Coronary artery (tissue), 2 donors: ENCODE measurements around the gene FOXA3.
A peak's percentile ranks its signal among the peaks of the same experiment; 100 is the strongest.
"Not testable (repeated sequence)": the region's sequence is repeated elsewhere in the genome, so short reads cannot be mapped to it uniquely, and the experiment has no call there.

ENCODE experiments used
- DNase-seq: peaks from one replicate; pipeline ENCODE4 v3.0.0-alpha.2; 2017; ENCODE audit warnings: low spot score
- H3K27ac ChIP-seq, 2 donors: fragments of 200-600 bp; sonication (generic); one replicate each; pipeline ENCODE4 v1.5.1; 2016 to 2019
- H3K4me3 ChIP-seq: fragments of 200-600 bp; sonication (generic); 2 replicates; pipeline ENCODE4 v1.5.1; 2016; ENCODE audit warnings: mild to moderate bottlenecking, moderate library complexity
- TF ChIP-seq, protein P1 (sequence below): fragments of 200-600 bp; sonication (generic); IDR thresholded peaks from one replicate; pipeline ENCODE4 v1.5.1; 2019; ENCODE audit warnings: antibody characterized with exemption

The FOXA3 gene

DNA sequence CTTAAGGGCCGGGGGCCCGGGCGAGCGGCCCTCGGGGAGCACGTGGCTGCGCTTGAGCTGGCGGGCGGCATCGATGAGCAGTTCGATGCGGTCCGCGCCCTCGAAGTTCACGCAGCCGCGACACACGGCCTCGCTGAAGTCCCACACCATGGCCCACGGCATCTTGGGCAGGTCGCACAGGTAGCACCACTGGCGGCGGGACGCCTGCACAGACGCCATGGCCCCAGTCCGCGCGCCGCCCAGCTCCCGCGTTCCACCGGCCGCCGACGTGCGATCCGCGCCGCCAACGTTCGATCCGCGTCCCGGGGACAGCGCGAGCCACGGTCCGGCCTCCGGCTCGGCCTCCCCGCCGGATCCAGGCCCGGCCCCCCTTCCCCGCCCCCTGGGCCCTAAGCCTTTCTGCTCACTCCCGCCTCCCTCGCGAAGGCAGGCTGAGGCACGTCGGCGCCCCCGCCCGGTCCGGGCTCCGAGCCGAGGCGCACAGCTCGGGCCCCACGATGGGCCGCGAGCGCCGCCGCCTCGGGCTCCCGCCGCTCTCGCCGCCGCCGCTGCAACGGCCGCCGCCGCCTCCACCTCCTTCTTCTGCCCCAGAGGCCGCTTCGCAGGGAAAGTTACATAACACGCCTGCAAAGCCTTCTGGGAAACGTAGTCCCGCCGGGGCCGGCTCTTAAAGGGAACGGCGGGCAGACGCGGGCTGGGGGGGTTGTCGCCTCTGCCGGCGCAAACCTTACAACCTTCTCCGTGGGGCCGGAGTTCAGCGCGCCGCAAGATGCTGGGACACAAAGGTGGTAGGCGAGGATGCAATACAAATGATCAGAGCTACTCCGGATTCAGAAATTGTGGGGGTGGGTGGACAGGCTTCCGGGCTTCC lies 21.7 kb downstream of the FOXA3 start, which contains the start of gene IRF2BP1:
IRF2BP1 (minus strand) TSS at position 586 of the 871 bp plus-strand sequence; CDS start at position 219, 367 bp downstream.
- DNase-seq = peak; percentile 94
- TF ChIP-seq, protein P1, sequence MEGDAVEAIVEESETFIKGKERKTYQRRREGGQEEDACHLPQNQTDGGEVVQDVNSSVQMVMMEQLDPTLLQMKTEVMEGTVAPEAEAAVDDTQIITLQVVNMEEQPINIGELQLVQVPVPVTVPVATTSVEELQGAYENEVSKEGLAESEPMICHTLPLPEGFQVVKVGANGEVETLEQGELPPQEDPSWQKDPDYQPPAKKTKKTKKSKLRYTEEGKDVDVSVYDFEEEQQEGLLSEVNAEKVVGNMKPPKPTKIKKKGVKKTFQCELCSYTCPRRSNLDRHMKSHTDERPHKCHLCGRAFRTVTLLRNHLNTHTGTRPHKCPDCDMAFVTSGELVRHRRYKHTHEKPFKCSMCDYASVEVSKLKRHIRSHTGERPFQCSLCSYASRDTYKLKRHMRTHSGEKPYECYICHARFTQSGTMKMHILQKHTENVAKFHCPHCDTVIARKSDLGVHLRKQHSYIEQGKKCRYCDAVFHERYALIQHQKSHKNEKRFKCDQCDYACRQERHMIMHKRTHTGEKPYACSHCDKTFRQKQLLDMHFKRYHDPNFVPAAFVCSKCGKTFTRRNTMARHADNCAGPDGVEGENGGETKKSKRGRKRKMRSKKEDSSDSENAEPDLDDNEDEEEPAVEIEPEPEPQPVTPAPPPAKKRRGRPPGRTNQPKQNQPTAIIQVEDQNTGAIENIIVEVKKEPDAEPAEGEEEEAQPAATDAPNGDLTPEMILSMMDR = no peak
- Histone ChIP-seq H3K27ac (peak within 1 kb of the TSS; percentile 73 to 93), H3K4me3 (peak within 1 kb of the TSS; percentile 86)

DNA sequence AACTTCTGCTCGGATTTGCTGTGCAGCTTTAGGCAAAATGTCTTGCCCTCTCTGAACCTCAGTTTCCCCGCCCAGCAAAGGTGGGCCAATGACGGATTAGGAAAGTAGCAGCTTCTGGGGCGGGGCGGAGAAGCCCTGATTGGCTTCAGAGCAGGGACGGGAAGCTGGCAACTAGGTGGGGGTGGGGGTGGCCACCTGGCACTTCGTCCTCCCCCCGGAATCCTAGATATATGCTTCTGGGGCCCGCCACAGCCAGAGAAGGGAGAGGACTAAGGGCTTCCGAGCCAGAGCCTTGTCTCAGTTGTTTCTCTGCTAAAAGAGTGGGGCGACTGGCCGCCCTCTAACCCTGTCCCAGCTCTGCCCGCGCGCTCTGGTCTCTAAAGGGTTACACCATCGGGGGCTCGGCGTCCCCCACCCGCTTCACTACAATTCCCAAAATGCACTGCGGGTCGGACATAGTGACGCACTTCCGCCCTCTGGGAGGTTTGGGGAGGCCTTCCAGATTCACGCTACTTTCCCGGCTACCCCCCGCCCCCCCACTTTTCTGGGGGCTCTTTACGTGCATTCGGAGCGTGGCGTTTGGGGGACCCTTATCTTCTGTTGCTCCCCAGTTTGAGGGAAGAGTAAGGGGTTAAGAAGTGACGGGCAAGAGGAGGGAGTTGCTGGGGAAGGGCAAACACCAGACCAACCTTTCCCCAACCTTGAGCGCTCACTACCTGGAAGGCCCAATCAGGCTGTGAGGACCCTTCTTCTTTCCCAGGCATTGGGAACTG lies 22.5 kb downstream of the FOXA3 start:
- DNase-seq = peak; percentile 93
- peak overlapping the region; percentile 86 for H3K4me3 ChIP-seq
- peak overlapping the region; percentile 73 to 93 for H3K27ac ChIP-seq
- TF ChIP-seq, protein P1 = no peak

DNA sequence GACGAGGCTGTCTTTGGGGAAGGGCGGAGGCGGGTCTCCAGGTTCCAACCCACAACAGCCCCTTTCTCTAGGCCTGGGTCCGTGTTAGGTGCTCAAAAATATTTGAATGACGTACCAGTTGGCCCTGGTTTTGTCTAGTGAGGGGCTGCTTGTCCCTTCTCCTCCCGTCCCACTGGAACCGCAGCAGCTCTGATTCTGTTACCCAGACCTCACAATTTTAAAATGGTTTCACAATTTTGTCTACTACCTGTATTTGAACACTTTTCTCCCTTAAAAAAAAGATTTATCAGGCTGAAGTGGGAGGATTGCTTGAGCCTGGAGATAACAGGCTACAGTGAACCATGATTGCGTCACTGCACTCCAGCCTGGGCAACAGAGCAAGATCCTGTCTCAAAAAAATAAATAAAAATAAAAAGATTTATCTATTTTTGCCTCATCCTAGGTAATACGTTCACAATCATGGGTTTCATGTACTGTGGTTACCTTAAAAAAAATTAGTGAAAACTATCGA lies 23.1 kb downstream of the FOXA3 start:
- Histone ChIP-seq H3K4me3 (peak overlapping the region; percentile 86), H3K27ac (peak overlapping the region; percentile 73 to 93)
- DNase-seq = no peak
- TF ChIP-seq, protein P1 = no peak

DNA sequence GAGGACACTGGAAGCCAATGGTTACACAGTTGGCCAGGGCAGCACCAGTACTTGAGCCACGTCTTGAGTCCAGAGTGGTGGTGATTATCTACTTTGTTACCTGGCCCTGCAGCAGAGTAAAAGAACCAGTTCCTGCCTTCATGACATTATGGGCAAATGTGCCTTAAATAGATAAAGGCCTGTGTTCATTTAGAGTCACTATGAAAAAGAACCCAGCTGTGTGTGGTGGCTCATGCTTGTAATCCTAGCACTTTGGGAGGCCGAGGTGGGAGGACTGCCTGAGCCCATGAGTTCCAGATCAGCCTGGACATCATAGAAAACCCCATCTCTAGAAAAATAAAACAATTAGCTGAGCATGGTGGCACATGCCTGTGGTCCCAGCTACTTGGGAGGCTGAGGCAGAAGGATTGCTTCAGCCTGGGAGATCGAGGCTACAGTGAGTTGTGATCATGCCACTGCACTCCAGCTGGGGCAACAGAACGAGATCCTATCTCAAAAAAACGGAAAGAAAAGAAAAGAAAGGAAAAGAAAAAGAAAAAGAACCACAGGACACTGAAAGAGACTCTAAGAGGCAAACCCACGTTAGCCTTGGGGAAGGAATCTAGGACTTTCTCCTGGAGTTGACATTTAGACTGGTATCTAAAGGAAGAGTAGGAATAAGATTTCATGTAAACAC lies 25.2 kb downstream of the FOXA3 start:
- TF ChIP-seq, protein P1 = no peak
- no peak for DNase-seq
- Histone ChIP-seq H3K27ac (no peak overlapping the region), H3K4me3 (no peak overlapping the region)

DNA sequence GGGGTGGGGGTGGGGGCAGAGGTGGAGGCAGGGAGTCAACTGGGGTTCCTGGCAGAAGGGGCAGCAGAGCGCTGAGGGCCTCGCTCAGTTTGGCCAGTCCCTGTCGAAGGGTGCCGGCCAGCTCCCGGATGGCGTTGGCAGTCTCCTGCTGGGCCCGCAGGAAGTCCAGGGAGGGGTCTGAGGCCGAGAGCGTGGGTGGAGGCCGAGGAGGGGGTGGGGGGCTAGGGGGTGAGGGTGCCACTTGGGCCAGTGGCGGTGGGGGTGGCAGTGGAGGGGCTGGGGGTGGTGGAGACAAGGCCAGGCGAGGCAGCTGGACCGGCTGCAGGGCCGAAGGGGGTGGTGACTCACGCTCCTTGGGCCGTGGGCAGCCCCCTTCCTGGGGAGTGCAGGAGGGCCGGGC lies 26.8 kb downstream of the FOXA3 start:
- no peak overlapping the region for H3K27ac ChIP-seq
- no peak for DNase-seq
- TF ChIP-seq, protein P1 = no peak

DNA sequence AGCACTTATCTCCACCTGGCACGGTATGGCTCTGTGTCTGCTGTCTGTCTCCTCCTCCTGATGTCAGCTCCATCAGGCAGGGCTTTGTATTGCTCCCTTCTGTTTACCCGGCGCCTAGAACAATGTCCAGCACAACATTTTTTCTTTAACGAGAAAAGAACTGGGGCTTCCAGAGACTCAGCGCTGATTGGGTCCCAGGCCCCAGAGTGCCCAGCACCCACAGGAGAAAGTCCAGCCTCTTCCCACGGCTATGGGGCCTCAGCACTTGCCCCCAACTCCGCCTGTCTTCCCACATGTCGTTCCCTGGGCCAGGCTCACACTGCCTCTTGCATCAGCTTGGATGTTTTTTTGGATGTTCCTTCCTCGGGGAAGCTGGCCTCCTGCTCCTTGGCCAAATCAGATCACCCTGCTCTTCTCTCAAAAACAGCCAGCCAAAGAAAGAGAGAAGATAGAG lies 31.4 kb downstream of the FOXA3 start:
- TF ChIP-seq, protein P1 = no peak
- Histone ChIP-seq H3K4me3 (no peak overlapping the region), H3K27ac (no peak overlapping the region)
- DNase-seq = no peak

More for the DNA sequence above, 26.8 kb downstream of the FOXA3 start:
- no peak overlapping the region for H3K4me3 ChIP-seq

DNA sequence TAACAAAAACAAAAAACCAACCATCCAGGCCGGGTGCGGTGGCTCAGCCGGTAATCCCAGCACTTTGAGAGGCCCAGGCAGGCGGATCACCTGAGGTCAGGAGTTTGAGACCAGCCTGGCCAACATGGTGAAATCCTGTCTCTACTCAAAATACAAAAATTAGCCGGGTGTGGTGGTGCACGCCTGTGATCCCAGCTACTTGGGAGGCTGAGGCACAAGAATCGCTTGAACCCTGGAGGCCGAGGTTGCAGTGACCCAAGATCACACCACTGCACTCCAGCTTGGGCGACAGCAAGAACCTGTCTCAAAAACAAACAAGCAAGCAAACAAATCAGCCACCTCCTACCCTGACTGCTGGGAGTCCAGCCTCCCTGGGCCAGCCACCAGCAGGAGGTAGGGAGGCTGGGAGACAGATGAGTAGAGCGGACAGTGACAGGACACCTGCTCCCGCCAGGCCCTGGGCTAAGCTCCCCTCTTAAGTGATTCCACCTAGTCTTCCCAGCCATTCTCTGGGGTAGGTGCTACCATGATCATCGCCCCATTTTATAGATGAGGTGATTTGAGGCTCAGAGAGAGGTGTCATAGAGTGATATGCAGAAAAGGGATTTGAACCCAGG lies 32.0 kb downstream of the FOXA3 start:
- H3K4me3 ChIP-seq, DNase-seq: not testable (repeated sequence)
- H3K27ac ChIP-seq = peak overlapping the region in 1 of 2 donors; percentile 32
